ENCODE measurements around the gene CHST1. TPM values are rescaled to one million over a fixed set of nuclear protein-coding genes. Genes with fewer than 3 reads are reported as not detected.

The CHST1 gene, protein sequence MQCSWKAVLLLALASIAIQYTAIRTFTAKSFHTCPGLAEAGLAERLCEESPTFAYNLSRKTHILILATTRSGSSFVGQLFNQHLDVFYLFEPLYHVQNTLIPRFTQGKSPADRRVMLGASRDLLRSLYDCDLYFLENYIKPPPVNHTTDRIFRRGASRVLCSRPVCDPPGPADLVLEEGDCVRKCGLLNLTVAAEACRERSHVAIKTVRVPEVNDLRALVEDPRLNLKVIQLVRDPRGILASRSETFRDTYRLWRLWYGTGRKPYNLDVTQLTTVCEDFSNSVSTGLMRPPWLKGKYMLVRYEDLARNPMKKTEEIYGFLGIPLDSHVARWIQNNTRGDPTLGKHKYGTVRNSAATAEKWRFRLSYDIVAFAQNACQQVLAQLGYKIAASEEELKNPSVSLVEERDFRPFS
- 4.9 TPM for total RNA-seq
- long read RNA-seq, transcript CHST1-201 (4 exons, 2,718 nt), result major isoform, 14 of 22 reads
- long read RNA-seq, partial matches to known transcripts, result 1 of 22 reads
- long read RNA-seq, other reads (novel, unspliced or antisense), result 5 of 22 reads

- Histone ChIP-seq H3K27me3 (peaks cover 51% of the 10 kb centered on the region), H3K4me1 (peaks cover 13% of the 10 kb centered on the region), H3K27ac (no peak within 1 kb of the TSS), H3K4me3 (peak within 1 kb of the TSS; percentile 57), H3K36me3 (no peaks in the 10 kb centered on the region), H3K9me3 (no peaks in the 10 kb centered on the region)
- DNase-seq (peak; percentile 76), ATAC-seq (peak; percentile 73)
- no peak for TF ChIP-seq CTCF (IDR thresholded peaks at IDR 0.05)
- intact Hi-C loops (cut with DNase I), result loop anchor here (10.0 kb wide), 1 partner anchor 291 kb away; no protein-coding TSS in a partner anchor
Measured at GRCh38 chr11:45665206-45665932, at the start of gene CHST1. Gene CHST1 (minus strand): TSS chr11:45665622. CDS start chr11:45650923, 14,699 bp downstream.

DNA sequence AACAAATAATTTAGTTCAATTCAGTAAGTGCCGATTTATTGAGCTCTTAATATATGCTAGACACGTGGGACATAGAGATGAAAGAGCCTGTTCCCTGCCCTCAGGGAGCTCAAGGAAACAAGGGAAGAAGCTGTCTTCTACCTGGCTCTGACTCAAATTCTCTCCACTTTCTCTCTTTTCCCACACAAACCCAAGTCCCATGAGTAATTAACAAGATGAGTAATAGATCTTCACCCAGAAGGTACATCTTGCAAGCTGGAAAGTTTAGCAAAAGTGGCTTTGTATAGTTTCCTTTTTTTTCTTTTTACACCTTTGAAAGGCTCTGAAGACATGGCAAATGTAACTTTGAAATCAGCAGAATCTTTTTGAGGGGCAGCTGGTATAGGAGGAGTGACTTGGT lies 48.2 kb upstream of the CHST1 start:
- no peaks in the 10 kb centered on the region for H3K36me3 ChIP-seq
- TF ChIP-seq CTCF (IDR thresholded peaks at IDR 0.05), result no peak
- no peak overlapping the region for H3K4me3 ChIP-seq
- no peaks in the 10 kb centered on the region for H3K9me3 ChIP-seq
- H3K27me3 ChIP-seq, result peaks cover 4% of the 10 kb centered on the region
- no peaks in the 10 kb centered on the region for H3K4me1 ChIP-seq
- ATAC-seq (no peak), DNase-seq (no peak)
- intact Hi-C loops (cut with DNase I), result no loop called here
- no peak overlapping the region for H3K27ac ChIP-seq

- H3K27me3 ChIP-seq, result peaks cover 4% of the 10 kb centered on the region
- no peak for DNase-seq
- ATAC-seq, result no peak
- no peaks in the 10 kb centered on the region for H3K4me1 ChIP-seq
- no peak overlapping the region for H3K27ac ChIP-seq
- intact Hi-C loops (cut with DNase I), result no loop called here
- no peak for TF ChIP-seq CTCF (IDR thresholded peaks at IDR 0.05)
- no peaks in the 10 kb centered on the region for H3K9me3 ChIP-seq
- no peak overlapping the region for H3K4me3 ChIP-seq
- H3K36me3 ChIP-seq, result no peaks in the 10 kb centered on the region
Measured at GRCh38 chr11:45710561-45710960, 45.1 kb upstream of the CHST1 start.

GRCh38 chr11:45708887-45709663 lies 43.7 kb upstream of the CHST1 start:
- Histone ChIP-seq H3K27ac (no peak overlapping the region), H3K27me3 (peaks cover 4% of the 10 kb centered on the region), H3K4me1 (no peaks in the 10 kb centered on the region), H3K4me3 (no peak overlapping the region), H3K36me3 (no peaks in the 10 kb centered on the region), H3K9me3 (no peaks in the 10 kb centered on the region)
- intact Hi-C loops (cut with DNase I), result no loop called here
- DNase-seq (no peak), ATAC-seq (no peak)
- TF ChIP-seq CTCF (IDR thresholded peaks at IDR 0.05), result no peak

DNA sequence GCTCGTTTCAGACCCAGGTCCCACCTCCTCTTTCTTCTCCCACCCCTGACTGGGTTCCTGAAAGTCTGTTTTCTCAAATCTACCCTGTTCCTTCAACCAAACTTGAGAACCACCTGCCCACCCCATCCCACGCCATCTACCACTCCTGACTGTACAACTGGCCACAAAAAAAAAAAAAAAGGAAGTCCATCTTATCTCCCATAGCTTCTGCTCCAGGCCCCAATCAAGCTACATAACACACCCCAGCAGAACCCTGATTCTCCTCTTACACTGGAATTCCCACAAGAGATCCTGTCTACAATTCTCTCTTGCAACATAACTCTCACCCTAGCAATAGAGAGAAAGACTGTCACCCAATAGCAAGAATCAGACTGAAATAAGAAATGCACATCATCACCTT lies 39.2 kb upstream of the CHST1 start:
- Histone ChIP-seq H3K9me3 (no peaks in the 10 kb centered on the region), H3K27me3 (no peaks in the 10 kb centered on the region), H3K4me3 (no peak overlapping the region), H3K36me3 (no peaks in the 10 kb centered on the region), H3K4me1 (no peaks in the 10 kb centered on the region), H3K27ac (no peak overlapping the region)
- no peak for ATAC-seq
- no peak for TF ChIP-seq CTCF (IDR thresholded peaks at IDR 0.05)
- intact Hi-C loops (cut with DNase I), result no loop called here
- DNase-seq, result no peak
